Measurements from ENCODE around the gene MLLT3. TPM values are rescaled to one million over a fixed set of nuclear protein-coding genes. Genes with fewer than 3 reads are reported as not detected.

The MLLT3 gene
- total RNA-seq, 2 donors from 2014 or later: 13.1 to 22.0 TPM

DNA sequence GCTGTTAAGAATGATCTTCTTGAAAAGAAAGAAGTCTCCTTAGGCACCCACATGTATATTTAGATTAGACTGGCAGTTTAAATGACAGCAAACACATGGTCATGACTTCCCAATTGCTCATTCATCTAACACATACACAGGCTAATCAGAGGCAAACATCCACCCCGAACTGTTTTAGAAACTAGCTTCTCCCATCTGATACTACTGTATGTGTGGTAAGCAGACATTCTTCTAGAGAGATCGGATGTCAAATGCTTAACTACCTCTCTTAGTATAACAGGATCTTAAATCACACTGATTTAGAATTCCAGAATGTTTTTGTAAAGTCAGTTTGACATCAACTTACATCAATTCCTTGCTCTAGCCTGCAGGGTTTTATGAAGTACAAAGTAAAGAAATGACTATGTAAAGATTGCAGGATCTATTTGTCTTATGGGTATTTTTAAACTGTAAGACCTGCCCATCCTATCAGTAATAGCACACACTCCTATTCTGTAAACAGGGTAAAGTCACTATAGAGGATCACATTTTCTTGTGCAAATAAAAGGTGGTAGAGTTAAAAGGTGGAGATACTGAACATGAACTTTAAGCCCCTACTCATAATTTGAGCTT lies 239.7 kb downstream of the MLLT3 start:
- Histone ChIP-seq H3K27ac (peak overlapping the region in 1 of 2 donors; percentile 46), H3K4me1 (replicated peaks) (peaks cover 9% of the 10 kb centered on the region), H3K4me3 (no peak overlapping the region), H3K9me3 (no peaks in the 10 kb centered on the region), H3K36me3 (no peaks in the 10 kb centered on the region), H3K27me3 (replicated peaks; ENCODE audit: insufficient read depth) (no peaks in the 10 kb centered on the region)
- no peak for TF ChIP-seq POLR2A (IDR thresholded peaks at IDR 0.05)
- TF ChIP-seq POLR2AphosphoS5 (IDR thresholded peaks at IDR 0.05): peak; percentile 58
- DNase-seq (ENCODE audit: low spot score): no peak
- 20% methylated on average over 2 of the region's 2 CpGs for WGBS
- intact Hi-C loops (cut with DNase I): no loop called here

- no peaks in the 10 kb centered on the region for H3K27me3 ChIP-seq (replicated peaks; ENCODE audit: insufficient read depth)
- intact Hi-C loops (cut with DNase I): no loop called here
- no peak for DNase-seq (ENCODE audit: low spot score)
Observed at GRCh38 chr9:20380546-20380945, 241.8 kb downstream of the MLLT3 start.

GRCh38 chr9:20379804-20380225 lies 242.5 kb downstream of the MLLT3 start:
- no peaks in the 10 kb centered on the region for H3K36me3 ChIP-seq
- WGBS: 35% methylated on average over 2 of the region's 2 CpGs

More at GRCh38 chr9:20380546-20380945, 241.8 kb downstream of the MLLT3 start:
- Histone ChIP-seq H3K9me3 (no peaks in the 10 kb centered on the region), H3K27ac (no peak overlapping the region), H3K36me3 (no peaks in the 10 kb centered on the region), H3K4me3 (no peak overlapping the region), H3K4me1 (replicated peaks) (peaks cover 9% of the 10 kb centered on the region)
- WGBS: 74% methylated on average over 5 of the region's 5 CpGs
- TF ChIP-seq POLR2A (IDR thresholded peaks at IDR 0.05) (no peak), POLR2AphosphoS5 (IDR thresholded peaks at IDR 0.05) (no peak), CTCF (IDR thresholded peaks at IDR 0.05) (no peak)

GRCh38 chr9:20378851-20379250 lies 243.4 kb downstream of the MLLT3 start:
- intact Hi-C loops (cut with DNase I): no loop called here
- Histone ChIP-seq H3K27me3 (replicated peaks; ENCODE audit: insufficient read depth) (no peaks in the 10 kb centered on the region), H3K4me3 (no peak overlapping the region), H3K4me1 (replicated peaks) (peaks cover 9% of the 10 kb centered on the region), H3K9me3 (no peaks in the 10 kb centered on the region), H3K36me3 (no peaks in the 10 kb centered on the region), H3K27ac (no peak overlapping the region)
- TF ChIP-seq POLR2A (IDR thresholded peaks at IDR 0.05) (no peak), POLR2AphosphoS5 (IDR thresholded peaks at IDR 0.05) (no peak), CTCF (IDR thresholded peaks at IDR 0.05) (no peak)
- no peak for DNase-seq (ENCODE audit: low spot score)
- WGBS: 70% methylated on average over 3 of the region's 3 CpGs

More at GRCh38 chr9:20379804-20380225, 242.5 kb downstream of the MLLT3 start:
- peaks cover 9% of the 10 kb centered on the region for H3K4me1 ChIP-seq (replicated peaks)
- no peak overlapping the region for H3K27ac ChIP-seq
- TF ChIP-seq POLR2A (IDR thresholded peaks at IDR 0.05) (no peak), CTCF (IDR thresholded peaks at IDR 0.05) (no peak), POLR2AphosphoS5 (IDR thresholded peaks at IDR 0.05) (no peak)
- H3K9me3 ChIP-seq: no peaks in the 10 kb centered on the region
- no peaks in the 10 kb centered on the region for H3K27me3 ChIP-seq (replicated peaks; ENCODE audit: insufficient read depth)
- no peak overlapping the region for H3K4me3 ChIP-seq
- intact Hi-C loops (cut with DNase I): no loop called here
- DNase-seq (ENCODE audit: low spot score): no peak

- Histone ChIP-seq H3K36me3 (no peaks in the 10 kb centered on the region), H3K4me1 (replicated peaks) (peaks cover 9% of the 10 kb centered on the region), H3K27me3 (replicated peaks; ENCODE audit: insufficient read depth) (no peaks in the 10 kb centered on the region), H3K27ac (no peak overlapping the region), H3K4me3 (no peak overlapping the region), H3K9me3 (no peaks in the 10 kb centered on the region)
- intact Hi-C loops (cut with DNase I): no loop called here
- no peak for DNase-seq (ENCODE audit: low spot score)
- TF ChIP-seq POLR2A (IDR thresholded peaks at IDR 0.05) (no peak), CTCF (IDR thresholded peaks at IDR 0.05) (no peak), POLR2AphosphoS5 (IDR thresholded peaks at IDR 0.05) (no peak)
Observed at GRCh38 chr9:20377790-20378189, 244.5 kb downstream of the MLLT3 start.

Measured in prostate gland (tissue), 2 donors.